Caco-2 (cell line): ENCODE data around the gene SNX32. TPM values are rescaled to one million over a fixed set of nuclear protein-coding genes. Genes with fewer than 3 reads are reported as not detected.

Experiments used
- BruUV-seq: library from RNA; stranded (reverse); fragments of 400-500 nt; replicated peaks from 2 replicates; lab custom pipeline; 2021; lab: Mats Ljungman, UMichigan
- CTCF ChIA-PET: fragments of 300-600 bp; sonication (Branson Sonifier 250); formaldehyde crosslinking; loops from one replicate; lab custom pipeline; 2022; ENCODE audit warnings: antibody characterized with exemption; lab: Charles Lee
- POLR2A ChIA-PET: fragments of 300-600 bp; sonication (Branson Sonifier 250); formaldehyde crosslinking; loops from one replicate; lab custom pipeline; 2022; ENCODE audit warnings: antibody characterized with exemption; lab: Charles Lee
- DNase-seq, 2 experiments: peaks; one replicate each; pipeline versions ENCODE4 v3.0.0 to v3.0.0-alpha.2; 2020 to 2022
- H3K27me3 ChIP-seq: replicated peaks from 2 replicates; pipeline ENCODE4 v1.6.0; 2011; ENCODE audit warnings: low read length; ENCODE audit not compliant: control insufficient read depth, insufficient read depth
- H3K36me3 ChIP-seq: 2 replicates; pipeline ENCODE4 v1.5.1; 2011; ENCODE audit warnings: low read length; ENCODE audit not compliant: control insufficient read depth, insufficient read depth
- H3K4me1 ChIP-seq: fragments of 250-450 bp; sonication (Bioruptor Pico); 2 replicates; pipeline ENCODE4 v1.5.1; 2020; ENCODE audit warnings: mild to moderate bottlenecking
- H3K4me3 ChIP-seq: 2 replicates; pipeline ENCODE4 v1.5.1; 2011; ENCODE audit warnings: low read depth, mild to moderate bottlenecking, control low read depth, low read length
- H3K9me3 ChIP-seq: fragments of 250-450 bp; sonication (Bioruptor Pico); 2 replicates; pipeline ENCODE4 v1.5.1; 2020; ENCODE audit warnings: mild to moderate bottlenecking, moderate library complexity
- H3K27ac Mint-ChIP-seq: one replicate; pipeline ENCODE4 v1.8.0; 2022; ENCODE audit warnings: mixed read lengths; ENCODE audit not compliant: unreplicated experiment
- H3K27me3 Mint-ChIP-seq: one replicate; pipeline ENCODE4 v1.8.0; 2022; ENCODE audit warnings: mixed read lengths; ENCODE audit not compliant: insufficient read depth, unreplicated experiment
- H3K36me3 Mint-ChIP-seq: one replicate; pipeline ENCODE4 v1.8.0; 2022; ENCODE audit warnings: mild to moderate bottlenecking, mixed read lengths; ENCODE audit not compliant: insufficient read depth, unreplicated experiment
- H3K4me1 Mint-ChIP-seq: one replicate; pipeline ENCODE4 v1.8.0; 2022; ENCODE audit warnings: low read depth, mixed read lengths; ENCODE audit not compliant: unreplicated experiment
- H3K4me3 Mint-ChIP-seq: one replicate; pipeline ENCODE4 v1.8.0; 2022; ENCODE audit warnings: mild to moderate bottlenecking, moderate library complexity, mixed read lengths; ENCODE audit not compliant: unreplicated experiment
- H3K9me3 Mint-ChIP-seq: one replicate; pipeline ENCODE4 v1.8.0; 2022; ENCODE audit warnings: mixed read lengths; ENCODE audit not compliant: unreplicated experiment
- CTCF ChIP-seq, 2 experiments: fragments of 200-600 bp in 1 of 2; IDR thresholded peaks; 1 replicate in 1 of 2; 2 replicates in 1 of 2; pipeline versions ENCODE4 v1.5.1 to v1.8.0; 2011 to 2022; ENCODE audit warnings: antibody characterized with exemption in 1 of 2, control low read depth in 1 of 2, inconsistent platforms in 1 of 2, low read depth in 1 of 2, low read length in 1 of 2, mild to moderate bottlenecking in 1 of 2, moderate library complexity in 1 of 2; ENCODE audit not compliant: insufficient read depth in 1 of 2, severe bottlenecking in 1 of 2, unreplicated experiment in 1 of 2
- intact Hi-C: fragments of 100-400 bp; cut with micrococcal nuclease; formaldehyde crosslinking; loops from one replicate; pipeline ENCODE4 v1.10.0; 2022; ENCODE audit not compliant: unreplicated experiment
- total RNA-seq: library from RNA; stranded (reverse); gene quantifications from 2 replicates; pipeline ENCODE4 v1.2.3, GENCODE V29; 2022

Gene SNX32
- total RNA-seq, 1 experiment from 2014 or later, result not detected

- H3K9me3 ChIP-seq, result no peaks in the 10 kb centered on the region
- no peaks in the 10 kb centered on the region for H3K27me3 Mint-ChIP-seq
- intact Hi-C loops, result no loop called here
- peaks cover 1% of the 10 kb centered on the region; the same call in 1 of the 2 replicates for H3K36me3 ChIP-seq
- H3K4me3 ChIP-seq, result no peak overlapping the region
- H3K9me3 Mint-ChIP-seq, result no peaks in the 10 kb centered on the region
- H3K36me3 Mint-ChIP-seq, result peaks cover 10% of the 10 kb centered on the region
- BruUV-seq, result no TSS peak
- no peak overlapping the region for H3K4me3 Mint-ChIP-seq
- no peak overlapping the region for H3K27ac Mint-ChIP-seq
- no peak for DNase-seq
- no peak for TF ChIP-seq CTCF (IDR thresholded peaks at IDR 0.05; ENCODE audit: insufficient read depth in 1 of 2, low read depth in 1 of 2, low read length in 1 of 2, severe bottlenecking in 1 of 2, unreplicated experiment in 1 of 2)
- POLR2A ChIA-PET, result interaction anchor here (0.6 kb wide), 1 partner anchor 89 kb away, joined by 3 read pairs; no protein-coding TSS in a partner anchor
- H3K4me1 Mint-ChIP-seq, result peaks cover 14% of the 10 kb centered on the region
- CTCF ChIA-PET, result interaction anchor here (1.0 to 1.5 kb wide), 2 partner anchors 13 to 22 kb away, joined by 3 read pairs; no protein-coding TSS in a partner anchor
- no peaks in the 10 kb centered on the region for H3K27me3 ChIP-seq
- peaks cover 9% of the 10 kb centered on the region; the same call in 1 of the 2 replicates for H3K4me1 ChIP-seq
Observed at GRCh38 chr11:65801153-65801987, 32.4 kb upstream of the SNX32 start.

GRCh38 chr11:65802841-65803240 lies 30.9 kb upstream of the SNX32 start:
- Histone ChIP-seq H3K36me3 (no peaks in the 10 kb centered on the region), H3K4me1 (peaks cover 9% of the 10 kb centered on the region; the same call in 1 of the 2 replicates), H3K9me3 (no peaks in the 10 kb centered on the region), H3K4me3 (no peak overlapping the region), H3K27me3 (no peaks in the 10 kb centered on the region)
- no peaks in the 10 kb centered on the region for H3K9me3 Mint-ChIP-seq
- H3K27ac Mint-ChIP-seq, result no peak overlapping the region
- TF ChIP-seq CTCF (IDR thresholded peaks at IDR 0.05; ENCODE audit: insufficient read depth in 1 of 2, low read depth in 1 of 2, low read length in 1 of 2, severe bottlenecking in 1 of 2, unreplicated experiment in 1 of 2), result no peak
- no peak for DNase-seq
- ChIA-PET POLR2A (no interaction called here), CTCF (no interaction called here)
- peaks cover 4% of the 10 kb centered on the region for H3K4me1 Mint-ChIP-seq
- no TSS peak for BruUV-seq
- intact Hi-C loops, result no loop called here
- no peaks in the 10 kb centered on the region for H3K27me3 Mint-ChIP-seq
- H3K4me3 Mint-ChIP-seq, result no peak overlapping the region
- no peaks in the 10 kb centered on the region for H3K36me3 Mint-ChIP-seq

GRCh38 chr11:65803797-65804492 lies 29.8 kb upstream of the SNX32 start:
- H3K9me3 ChIP-seq, result no peaks in the 10 kb centered on the region
- no peak overlapping the region for H3K4me3 Mint-ChIP-seq
- peaks cover 10% of the 10 kb centered on the region for H3K4me1 Mint-ChIP-seq
- H3K27ac Mint-ChIP-seq, result no peak overlapping the region
- POLR2A ChIA-PET, result interaction anchor here (1.0 kb wide), 1 partner anchor 24 kb away, joined by 3 read pairs; no protein-coding TSS in a partner anchor
- DNase-seq, result no peak
- H3K36me3 Mint-ChIP-seq, result peaks cover 6% of the 10 kb centered on the region
- no peaks in the 10 kb centered on the region for H3K36me3 ChIP-seq
- intact Hi-C loops, result no loop called here
- no peaks in the 10 kb centered on the region for H3K9me3 Mint-ChIP-seq
- H3K4me1 ChIP-seq, result peaks cover 9% of the 10 kb centered on the region; the same call in 1 of the 2 replicates
- peaks cover 2% of the 10 kb centered on the region for H3K27me3 Mint-ChIP-seq
- no peaks in the 10 kb centered on the region for H3K27me3 ChIP-seq
- CTCF ChIA-PET, result no interaction called here
- no peak overlapping the region for H3K4me3 ChIP-seq
- no TSS peak for BruUV-seq
- TF ChIP-seq CTCF (IDR thresholded peaks at IDR 0.05; ENCODE audit: insufficient read depth in 1 of 2, low read depth in 1 of 2, low read length in 1 of 2, severe bottlenecking in 1 of 2, unreplicated experiment in 1 of 2), result no peak
